GM12878 (cell line): ENCODE measurements around the gene ZNF678. TPM values are rescaled to one million over a fixed set of nuclear protein-coding genes. Genes with fewer than 3 reads are reported as not detected.

ENCODE experiments used
- ATAC-seq: fragments of 200-7000 bp; cut with Tn5 transposase; 3 replicates; pipeline ENCODE4 v1.9.1; 2020; ENCODE audit warnings: mild to moderate bottlenecking, moderate library complexity
- BruUV-seq: library from RNA; stranded (reverse); fragments of 400-500 nt; replicated peaks from 2 replicates; lab custom pipeline; 2021; lab: Mats Ljungman, UMichigan
- CTCF ChIA-PET: fragments of 300-600 bp; sonication (Branson Sonifier 250); formaldehyde crosslinking; extraction: SDS; loops from one replicate; lab custom pipeline; 2021; ENCODE audit warnings: inconsistent platforms; lab: Yijun Ruan, JAX
- POLR2A ChIA-PET: fragments of 350-600 bp; formaldehyde crosslinking; extraction: SDS; loops from one replicate; lab custom pipeline; 2021; ENCODE audit warnings: inconsistent platforms; lab: Charles Lee
- RAD21 ChIA-PET: fragments of 300-600 bp; sonication (Branson Sonifier 250); formaldehyde crosslinking; loops from one replicate; lab custom pipeline; 2023; ENCODE audit warnings: antibody characterized with exemption; ENCODE audit not compliant: unreplicated experiment; lab: Charles Lee
- SMC1A ChIA-PET: fragments of 300-600 bp; sonication (Branson Sonifier 250); formaldehyde crosslinking; loops from one replicate; lab custom pipeline; 2023; ENCODE audit not compliant: unreplicated experiment, uncharacterized antibody; lab: Charles Lee
- DNase-seq: peaks from one replicate; pipeline ENCODE4 v3.0.0-alpha.2; 2011; ENCODE audit warnings: low read depth, low spot score
- FAIRE-seq: peaks from 3 replicates; lab custom pipeline; 2011; peaks lifted over from hg19 to GRCh38; lab: Jason Lieb, UNC
- H2AFZ ChIP-seq: 2 replicates; pipeline ENCODE4 v1.6.0; 2011; ENCODE audit warnings: low read depth, low read length, control low read depth; ENCODE audit not compliant: control insufficient read depth
- H3K27ac ChIP-seq: 2 replicates; pipeline ENCODE4 v1.5.1; 2011; ENCODE audit warnings: control low read depth; ENCODE audit not compliant: control insufficient read depth, insufficient read depth
- H3K27me3 ChIP-seq, 2 experiments: replicated peaks in 1 of 2; 2 replicates each; pipeline versions ENCODE4 v1.6.0 to v1.6.1; 2011; ENCODE audit warnings: low read length in 1 of 2; ENCODE audit not compliant: control insufficient read depth in 2 of 2, insufficient read depth in 2 of 2
- H3K36me3 ChIP-seq, 2 experiments: 2 replicates each; pipeline ENCODE4 v1.5.1; 2011; ENCODE audit warnings: low read length in 1 of 2; ENCODE audit not compliant: control insufficient read depth in 2 of 2, insufficient read depth in 2 of 2
- H3K4me1 ChIP-seq: 2 replicates; pipeline ENCODE4 v1.6.1; 2011; ENCODE audit warnings: mild to moderate bottlenecking, low read length, moderate library complexity, mixed read lengths; ENCODE audit not compliant: control insufficient read depth, insufficient read depth
- H3K4me2 ChIP-seq: 2 replicates; pipeline ENCODE4 v1.6.0; 2011; ENCODE audit warnings: control low read depth; ENCODE audit not compliant: control insufficient read depth, insufficient read depth
- H3K4me3 ChIP-seq: fragments of 200-600 bp; sonication (generic); 2 replicates; pipeline ENCODE4 v1.5.1; 2016
- H3K79me2 ChIP-seq: 2 replicates; pipeline ENCODE4 v1.6.0; 2011; ENCODE audit warnings: low read length; ENCODE audit not compliant: control insufficient read depth, insufficient read depth
- H3K9ac ChIP-seq: 2 replicates; pipeline ENCODE4 v1.8.0; 2011; ENCODE audit warnings: low read length, control low read depth, mixed read lengths; ENCODE audit not compliant: control insufficient read depth, insufficient read depth
- H3K9me3 ChIP-seq: replicated peaks from 3 replicates; pipeline ENCODE4 v1.5.1; 2011; ENCODE audit warnings: mild to moderate bottlenecking, low read length; ENCODE audit not compliant: control insufficient read depth, insufficient read depth
- H4K20me1 ChIP-seq: 2 replicates; pipeline ENCODE4 v1.6.0; 2011; ENCODE audit not compliant: control insufficient read depth, insufficient read depth
- ATF3 ChIP-seq: IDR thresholded peaks from 2 replicates; pipeline ENCODE4 v1.6.1; 2011; ENCODE audit warnings: low read depth, mild to moderate bottlenecking, low read length, moderate library complexity, borderline replicate concordance; ENCODE audit errors: extremely low read depth
- BCL11A ChIP-seq: IDR thresholded peaks from 2 replicates; pipeline ENCODE4 v1.6.1; 2011; ENCODE audit warnings: low read depth, low read length
- CBFB ChIP-seq: IDR thresholded peaks from 2 replicates; pipeline ENCODE4 v1.6.1; 2016; ENCODE audit warnings: antibody characterized with exemption, low read depth
- CBX5 ChIP-seq: sonication (generic); IDR thresholded peaks from 2 replicates; pipeline ENCODE4 v1.6.1; 2016; ENCODE audit warnings: low read depth, moderate library complexity, mild to moderate bottlenecking, inconsistent platforms
- E2F8 ChIP-seq: fragments of 450-650 bp; IDR thresholded peaks from 2 replicates; pipeline ENCODE4 v1.6.1; 2018; ENCODE audit warnings: mild to moderate bottlenecking, low read depth, moderate library complexity; ENCODE audit not compliant: partially characterized antibody
- KLF5 ChIP-seq: fragments of 450-650 bp; IDR thresholded peaks from 2 replicates; pipeline ENCODE4 v1.6.1; 2014; ENCODE audit warnings: mild to moderate bottlenecking; ENCODE audit not compliant: partially characterized antibody
- SP1 ChIP-seq: IDR thresholded peaks from one replicate; pipeline ENCODE4 v1.6.1; 2011; ENCODE audit warnings: low read depth, low read length
- SPI1 ChIP-seq: IDR thresholded peaks from 2 replicates; pipeline ENCODE4 v1.6.1; 2011; ENCODE audit warnings: low read depth, mild to moderate bottlenecking, low read length, moderate library complexity, borderline replicate concordance; ENCODE audit not compliant: insufficient read depth
- SUPT20H ChIP-seq: IDR thresholded peaks from 2 replicates; pipeline ENCODE4 v1.6.1; 2011; ENCODE audit warnings: low read depth, mild to moderate bottlenecking, low read length, moderate library complexity, borderline replicate concordance; ENCODE audit not compliant: control insufficient read depth
- ZBTB40 ChIP-seq: fragments of 450-650 bp; IDR thresholded peaks from 2 replicates; pipeline ENCODE4 v1.6.1; 2016; ENCODE audit warnings: mild to moderate bottlenecking, moderate library complexity, borderline replicate concordance
- WGBS: methylation state at CpG from one replicate; pipeline ENCODE4 v1.1.6; 2016; ENCODE audit warnings: low lambda C conversion rate; ENCODE audit not compliant: insufficient replicate concordance, insufficient coverage; ENCODE audit errors: missing lambda C conversion rate; 5-methylcytosine and 5-hydroxymethylcytosine counted together
- in situ Hi-C: fragments of 300-500 bp; cut with MboI; formaldehyde crosslinking; loops from 9 replicates; pipeline ENCODE4 v1.14.3; 2018; ENCODE audit warnings: mixed read lengths
- intact Hi-C: fragments of 100-400 bp; cut with micrococcal nuclease; formaldehyde crosslinking; loops from one replicate; pipeline ENCODE4 v1.14.2; 2022; ENCODE audit not compliant: unreplicated experiment
- polyA plus RNA-seq, 11 experiments: library from polyadenylated mRNA; depleted of rRNA in 4 of 11; unstranded in 6 of 11; stranded (reverse) in 5 of 11; fragments of >200 nt; fragmentation: Nextera tagmentation in 4 of 11; fragmentation: Illumina TruSeq in 1 of 11; extraction: Ambion mirVana in 4 of 11; extraction: Trizol in 1 of 11; gene quantifications; 1 replicate in 1 of 11; 2 replicates in 10 of 11; pipeline versions ENCODE4 v1.2.1 to v1.2.3, GENCODE V29; 2011 to 2016; ENCODE audit warnings: inconsistent platforms in 2 of 11, missing spikeins in 2 of 11, low read depth in 1 of 11
- total RNA-seq, 4 experiments: library from RNA; depleted of rRNA in 3 of 4; stranded (reverse); fragments of >200 nt in 3 of 4; fragmentation: Illumina TruSeq in 1 of 4; extraction: Trizol in 1 of 4; gene quantifications; 2 replicates each; pipeline versions ENCODE4 v1.2.1 to v1.2.3, GENCODE V29; 2013 to 2021
- TF ChIP-seq, protein P1 (sequence below): fragments of 450-650 bp; IDR thresholded peaks from 2 replicates; pipeline ENCODE4 v1.6.1; 2017; ENCODE audit warnings: mild to moderate bottlenecking

Gene ZNF678
- total and polyA plus RNA-seq, 10 of the 15 experiments (the other 5 are each of a cell fraction or from before 2014, with no cell fraction given) = 1.4 to 10.4 (median 3.5) TPM

DNA sequence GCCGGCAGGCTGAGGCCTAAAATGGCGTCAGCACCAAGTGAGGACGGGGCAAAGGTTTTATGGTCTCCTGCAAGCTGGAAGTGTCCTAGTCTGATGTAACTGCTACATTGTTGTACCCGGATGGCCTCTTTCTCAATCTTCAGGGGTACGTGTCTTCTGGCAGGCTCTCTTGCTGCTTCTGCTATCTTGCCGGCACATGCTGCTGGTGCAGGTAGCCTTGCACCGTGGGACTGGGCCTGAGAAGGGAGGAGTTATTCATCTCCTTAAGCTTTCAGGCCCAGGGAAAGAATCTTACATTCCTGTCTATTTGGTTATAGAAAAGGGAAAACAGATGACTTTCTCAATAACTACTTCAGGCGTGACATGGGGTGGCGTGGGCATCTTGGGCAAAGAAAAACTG lies 72.2 kb downstream of the ZNF678 start (continued):
- no peak for TF ChIP-seq BCL11A
- TF ChIP-seq, protein P1, sequence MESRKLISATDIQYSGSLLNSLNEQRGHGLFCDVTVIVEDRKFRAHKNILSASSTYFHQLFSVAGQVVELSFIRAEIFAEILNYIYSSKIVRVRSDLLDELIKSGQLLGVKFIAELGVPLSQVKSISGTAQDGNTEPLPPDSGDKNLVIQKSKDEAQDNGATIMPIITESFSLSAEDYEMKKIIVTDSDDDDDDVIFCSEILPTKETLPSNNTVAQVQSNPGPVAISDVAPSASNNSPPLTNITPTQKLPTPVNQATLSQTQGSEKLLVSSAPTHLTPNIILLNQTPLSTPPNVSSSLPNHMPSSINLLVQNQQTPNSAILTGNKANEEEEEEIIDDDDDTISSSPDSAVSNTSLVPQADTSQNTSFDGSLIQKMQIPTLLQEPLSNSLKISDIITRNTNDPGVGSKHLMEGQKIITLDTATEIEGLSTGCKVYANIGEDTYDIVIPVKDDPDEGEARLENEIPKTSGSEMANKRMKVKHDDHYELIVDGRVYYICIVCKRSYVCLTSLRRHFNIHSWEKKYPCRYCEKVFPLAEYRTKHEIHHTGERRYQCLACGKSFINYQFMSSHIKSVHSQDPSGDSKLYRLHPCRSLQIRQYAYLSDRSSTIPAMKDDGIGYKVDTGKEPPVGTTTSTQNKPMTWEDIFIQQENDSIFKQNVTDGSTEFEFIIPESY = no peak
- TF ChIP-seq CBX5 = no peak

DNA sequence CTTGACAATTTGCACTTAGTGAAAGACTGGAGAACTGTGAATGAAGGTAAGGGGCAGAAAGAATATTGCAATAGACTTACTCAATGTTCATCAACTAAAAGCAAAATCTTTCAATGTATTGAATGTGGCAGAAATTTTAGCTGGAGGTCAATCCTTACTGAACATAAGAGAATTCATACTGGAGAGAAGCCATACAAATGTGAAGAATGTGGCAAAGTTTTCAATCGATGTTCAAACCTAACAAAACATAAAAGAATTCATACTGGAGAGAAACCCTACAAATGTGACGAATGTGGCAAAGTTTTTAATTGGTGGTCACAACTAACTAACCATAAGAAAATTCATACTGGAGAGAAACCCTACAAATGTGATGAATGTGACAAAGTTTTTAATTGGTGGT lies 91.1 kb downstream of the ZNF678 start:
- ChIA-PET SMC1A (no interaction called here), POLR2A (no interaction called here), CTCF (no interaction called here), RAD21 (no interaction called here)
- H3K4me3 ChIP-seq = no peak overlapping the region
- peaks cover 0 to 3% of the 10 kb centered on the region in 2 experiments; a peak in 1 of 4 replicates for H3K36me3 ChIP-seq
- WGBS = 46% methylated on average over 2 of the region's 2 CpGs
- H3K9ac ChIP-seq = no peak overlapping the region
- no peaks in the 10 kb centered on the region for H4K20me1 ChIP-seq
- FAIRE-seq (no peak), DNase-seq (no peak), ATAC-seq (no peak)
- H3K27me3 ChIP-seq = no peaks in the 10 kb centered on the region
- no peak overlapping the region for H3K27ac ChIP-seq
- intact Hi-C loops = no loop called here
- H3K79me2 ChIP-seq = no peaks in the 10 kb centered on the region
- H3K9me3 ChIP-seq = peaks cover 46% of the 10 kb centered on the region
- in situ Hi-C loops = no loop called here
- H3K4me1 ChIP-seq = no peaks in the 10 kb centered on the region
- H3K4me2 ChIP-seq = no peak overlapping the region
- H2AFZ ChIP-seq = no peak overlapping the region
- BruUV-seq = no TSS peak
- TF ChIP-seq ATF3 (no peak), KLF5 (no peak), E2F8 (no peak), SUPT20H (no peak), ZBTB40 (no peak), SPI1 (no peak), SP1 (no peak), CBFB (no peak)
